GM12875 (cell line): Measurements from ENCODE around the gene CFAP221.

Source experiments
- H3K4me3 ChIP-seq: one replicate; pipeline ENCODE4 v1.5.1; 2011; ENCODE audit warnings: low read depth, low read length, control low read depth
- TF ChIP-seq, protein P1 (sequence below): IDR thresholded peaks from 2 replicates; pipeline ENCODE4 v1.5.1; 2011; ENCODE audit warnings: low read depth, mild to moderate bottlenecking, control low read depth, inconsistent platforms, low read length, moderate library complexity, borderline replicate concordance; ENCODE audit not compliant: insufficient read depth

The CFAP221 gene

DNA sequence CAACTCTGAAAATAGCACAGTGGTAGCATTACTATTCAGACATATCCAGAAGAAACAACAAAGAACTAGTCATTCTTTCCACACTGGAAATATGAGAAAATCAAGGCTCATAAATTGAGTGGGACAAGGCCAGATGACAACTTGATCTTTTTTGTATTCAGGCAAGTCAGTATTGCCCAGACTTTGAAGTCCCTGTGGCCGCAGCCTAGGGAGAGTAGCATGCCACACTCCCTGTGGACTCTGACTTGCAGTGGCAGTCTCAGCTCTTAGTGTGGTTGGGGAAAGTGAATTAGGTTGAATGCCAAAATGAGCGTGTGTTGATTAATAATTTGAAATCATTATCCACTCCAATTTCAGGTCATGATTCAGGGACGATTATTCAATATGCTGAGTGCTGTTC is 81.0 kb downstream of the CFAP221 start:
- TF ChIP-seq, protein P1, sequence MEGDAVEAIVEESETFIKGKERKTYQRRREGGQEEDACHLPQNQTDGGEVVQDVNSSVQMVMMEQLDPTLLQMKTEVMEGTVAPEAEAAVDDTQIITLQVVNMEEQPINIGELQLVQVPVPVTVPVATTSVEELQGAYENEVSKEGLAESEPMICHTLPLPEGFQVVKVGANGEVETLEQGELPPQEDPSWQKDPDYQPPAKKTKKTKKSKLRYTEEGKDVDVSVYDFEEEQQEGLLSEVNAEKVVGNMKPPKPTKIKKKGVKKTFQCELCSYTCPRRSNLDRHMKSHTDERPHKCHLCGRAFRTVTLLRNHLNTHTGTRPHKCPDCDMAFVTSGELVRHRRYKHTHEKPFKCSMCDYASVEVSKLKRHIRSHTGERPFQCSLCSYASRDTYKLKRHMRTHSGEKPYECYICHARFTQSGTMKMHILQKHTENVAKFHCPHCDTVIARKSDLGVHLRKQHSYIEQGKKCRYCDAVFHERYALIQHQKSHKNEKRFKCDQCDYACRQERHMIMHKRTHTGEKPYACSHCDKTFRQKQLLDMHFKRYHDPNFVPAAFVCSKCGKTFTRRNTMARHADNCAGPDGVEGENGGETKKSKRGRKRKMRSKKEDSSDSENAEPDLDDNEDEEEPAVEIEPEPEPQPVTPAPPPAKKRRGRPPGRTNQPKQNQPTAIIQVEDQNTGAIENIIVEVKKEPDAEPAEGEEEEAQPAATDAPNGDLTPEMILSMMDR = no peak
- H3K4me3 ChIP-seq = no peak overlapping the region

DNA sequence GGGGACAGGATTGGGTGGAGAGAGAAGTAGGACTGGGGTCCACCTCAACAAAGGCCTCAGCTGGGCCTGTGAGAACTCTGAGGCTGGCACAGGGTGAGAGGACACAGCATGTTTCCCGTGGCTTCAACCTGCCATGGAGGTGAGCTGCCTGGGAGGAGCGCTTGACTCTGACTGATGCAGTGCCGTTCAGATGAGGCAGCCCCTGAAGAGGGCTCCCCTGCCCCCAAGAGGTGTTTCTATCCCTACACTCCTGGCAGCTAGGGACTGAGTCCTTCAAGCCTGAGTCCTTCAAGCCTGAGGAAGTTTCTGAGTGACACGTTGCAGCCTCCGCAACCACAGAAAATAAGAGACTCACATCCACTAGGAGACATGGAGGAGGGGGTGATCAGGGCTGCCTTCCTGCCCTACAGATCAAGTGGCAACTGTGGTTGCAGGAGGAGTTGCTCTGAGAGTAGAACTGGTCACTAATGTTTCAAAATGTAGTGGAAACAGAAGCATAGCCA is 85.1 kb downstream of the CFAP221 start:
- TF ChIP-seq, protein P1 = no peak
- no peak overlapping the region for H3K4me3 ChIP-seq

DNA sequence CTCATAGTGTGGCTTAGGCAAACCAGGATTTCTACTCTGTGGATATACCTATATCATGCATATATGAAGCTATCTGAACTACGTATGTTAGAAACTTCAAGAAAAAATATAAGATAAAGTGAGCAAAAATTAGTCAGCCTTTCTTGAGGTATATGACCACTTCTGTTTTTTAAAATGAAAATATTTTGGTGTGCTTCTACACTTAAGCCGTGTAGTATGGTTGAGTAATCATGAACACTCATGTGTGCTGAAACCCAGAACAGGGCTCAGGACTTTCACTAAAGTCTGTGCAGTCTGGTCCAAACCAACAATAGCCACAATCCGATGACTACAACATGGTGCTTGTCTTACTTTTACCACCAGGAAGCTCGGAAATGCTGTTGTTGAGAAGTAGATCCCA is 85.9 kb downstream of the CFAP221 start:
- TF ChIP-seq, protein P1 = no peak
- H3K4me3 ChIP-seq = no peak overlapping the region

DNA sequence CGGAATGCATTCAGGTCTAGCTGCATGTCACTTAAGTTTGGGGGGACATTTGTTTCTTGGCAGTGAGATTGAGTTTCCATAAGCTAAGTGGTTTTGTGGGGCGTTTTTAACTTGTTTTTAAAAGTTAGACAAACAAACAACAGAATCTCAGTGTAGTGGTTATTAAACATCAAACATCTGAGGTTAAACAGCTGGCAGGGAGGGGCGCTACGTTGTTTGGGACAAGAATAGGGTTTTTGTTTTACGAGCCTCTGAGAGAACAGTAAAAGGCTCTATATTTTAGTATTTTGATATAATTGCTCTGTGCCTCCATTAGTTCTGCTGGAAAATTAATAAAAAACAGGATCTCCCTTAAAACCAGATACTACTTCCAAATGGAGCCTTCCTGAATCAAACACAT is 93.1 kb downstream of the CFAP221 start:
- H3K4me3 ChIP-seq = no peak overlapping the region
- TF ChIP-seq, protein P1 = no peak

DNA sequence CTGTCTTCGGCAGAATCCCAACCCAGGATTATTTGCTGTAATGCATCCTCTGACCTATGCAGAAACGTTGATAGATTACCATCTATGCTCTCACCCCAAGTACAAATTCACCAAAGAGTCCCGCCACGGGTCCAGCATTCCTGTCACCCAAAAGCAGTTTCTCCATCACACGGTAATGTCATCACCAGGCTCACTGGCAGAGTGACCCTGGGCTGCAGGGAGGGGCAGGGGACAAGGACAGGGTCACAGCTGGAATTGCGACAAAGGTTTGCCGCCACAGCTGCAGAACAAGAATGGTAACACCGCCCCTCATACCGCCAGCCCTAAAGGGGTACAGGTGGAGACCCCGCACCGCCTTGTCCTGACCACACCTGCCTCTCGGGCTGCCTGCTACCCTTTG is 94.0 kb downstream of the CFAP221 start:
- no peak overlapping the region for H3K4me3 ChIP-seq
- TF ChIP-seq, protein P1 = no peak

DNA sequence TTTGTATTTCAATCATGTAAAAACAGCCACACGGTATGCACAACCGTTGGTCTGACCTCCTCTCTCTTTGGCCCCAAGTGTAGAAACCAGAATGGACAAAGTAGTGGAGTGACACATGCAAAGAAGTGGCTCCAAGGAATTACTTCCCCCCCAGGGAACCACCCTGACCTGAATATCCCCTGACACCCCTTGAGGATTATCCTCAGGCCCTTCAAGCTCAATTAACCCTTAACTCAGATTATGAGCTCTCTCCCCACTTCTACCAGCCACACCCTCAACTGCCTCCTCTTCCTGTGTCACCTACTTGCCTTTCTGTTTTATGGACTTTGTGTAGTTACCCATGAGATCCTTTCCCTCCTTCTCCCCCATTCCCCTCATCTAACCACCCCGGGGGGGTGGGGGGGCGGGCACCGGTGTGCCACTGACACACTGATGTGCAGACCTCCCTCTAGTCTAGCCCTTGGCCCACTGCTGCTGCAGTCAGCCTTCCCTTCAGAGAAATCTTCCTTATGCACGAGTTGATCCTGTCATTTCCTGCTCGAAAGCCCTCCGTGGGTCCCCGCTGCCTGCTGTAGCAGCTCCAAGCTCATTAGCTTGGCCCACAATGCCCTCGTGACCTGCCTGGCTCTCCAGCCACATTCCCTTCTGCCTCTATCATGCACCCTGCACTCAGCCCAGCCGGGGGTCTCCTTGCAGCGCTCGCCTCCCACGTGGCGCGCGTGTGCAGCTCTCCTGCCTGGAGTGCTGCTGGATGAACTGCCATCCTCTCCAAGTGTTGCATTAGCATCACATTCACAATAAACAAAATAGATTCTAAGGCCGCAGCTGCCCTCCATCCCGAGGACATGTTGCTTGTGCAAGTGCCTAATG is 94.7 kb downstream of the CFAP221 start:
- TF ChIP-seq, protein P1 = no peak
- H3K4me3 ChIP-seq = no peak overlapping the region
